Measurements from ENCODE around the gene NTF3.

GRCh38 chr12:5396541-5396940 is 35.4 kb upstream of the NTF3 start:
- no peak for TF ChIP-seq CTCF (IDR thresholded peaks at IDR 0.05; ENCODE audit: borderline replicate concordance, extremely low read depth, low read length, poor library complexity, severe bottlenecking)
- no peak for TF ChIP-seq EZH2 (IDR thresholded peaks at IDR 0.05; ENCODE audit: borderline replicate concordance, low read depth, low read length, severe bottlenecking)

All from DND-41 (cell line).